Measurements from ENCODE around the gene PRR5.
A peak's percentile ranks its signal among the peaks of the same experiment; 100 is the strongest.
"Not testable (repeated sequence)": the region's sequence is repeated elsewhere in the genome, so short reads cannot be mapped to it uniquely, and the experiment has no call there.

Gene PRR5

GRCh38 chr22:44676066-44676440, 26.0 kb upstream of the PRR5 start:
- not testable (repeated sequence) for DNase-seq

GRCh38 chr22:44676441-44677352, 25.3 kb upstream of the PRR5 start:
- no peak for DNase-seq

GRCh38 chr22:44677353-44677840, 24.6 kb upstream of the PRR5 start:
- DNase-seq, result no peak

GRCh38 chr22:44677871-44678555, 24.0 kb upstream of the PRR5 start:
- no peak for DNase-seq

GRCh38 chr22:44678556-44679305, 23.3 kb upstream of the PRR5 start:
- no peak for DNase-seq

- DNase-seq, result not testable (repeated sequence)
Observed at GRCh38 chr22:44679306-44679647, 22.7 kb upstream of the PRR5 start.

GRCh38 chr22:44680058-44680457, 21.9 kb upstream of the PRR5 start:
- no peak for DNase-seq

GRCh38 chr22:44680481-44680894, 21.5 kb upstream of the PRR5 start:
- DNase-seq, result no peak

GRCh38 chr22:44682556-44683168, 19.3 kb upstream of the PRR5 start:
- DNase-seq, result no peak

GRCh38 chr22:44683237-44683636, 18.8 kb upstream of the PRR5 start:
- peak; percentile 48 for DNase-seq

GRCh38 chr22:44683881-44684280, 18.1 kb upstream of the PRR5 start:
- DNase-seq, result no peak

GRCh38 chr22:44684506-44685383, 17.3 kb upstream of the PRR5 start:
- DNase-seq, result peak; percentile 90

- DNase-seq, result peak; percentile 87
Observed at GRCh38 chr22:44685384-44686056, 16.5 kb upstream of the PRR5 start.

- DNase-seq, result no peak
Observed at GRCh38 chr22:44686873-44687600, 15.0 kb upstream of the PRR5 start.

- no peak for DNase-seq
Observed at GRCh38 chr22:44689173-44689572, 12.8 kb upstream of the PRR5 start.

GRCh38 chr22:44689915-44690524, 12.0 kb upstream of the PRR5 start:
- DNase-seq, result no peak

GRCh38 chr22:44691796-44692661, 10.0 kb upstream of the PRR5 start:
- DNase-seq, result no peak

GRCh38 chr22:44692662-44693007, 9.4 kb upstream of the PRR5 start:
- no peak for DNase-seq

- DNase-seq, result no peak
Observed at GRCh38 chr22:44693145-44693544, 8.9 kb upstream of the PRR5 start.

All from stimulated activated CD4-positive, alpha-beta T cell treated with anti-CD3 and anti-CD28 coated beads, Interleukin-15, amount 100 ng/mL, for 24 hours (primary cell).